ENCODE measurements around the gene LITAF.
"Not testable (repeated sequence)": the region's sequence is repeated elsewhere in the genome, so short reads cannot be mapped to it uniquely, and the experiment has no call there.

The LITAF gene

DNA sequence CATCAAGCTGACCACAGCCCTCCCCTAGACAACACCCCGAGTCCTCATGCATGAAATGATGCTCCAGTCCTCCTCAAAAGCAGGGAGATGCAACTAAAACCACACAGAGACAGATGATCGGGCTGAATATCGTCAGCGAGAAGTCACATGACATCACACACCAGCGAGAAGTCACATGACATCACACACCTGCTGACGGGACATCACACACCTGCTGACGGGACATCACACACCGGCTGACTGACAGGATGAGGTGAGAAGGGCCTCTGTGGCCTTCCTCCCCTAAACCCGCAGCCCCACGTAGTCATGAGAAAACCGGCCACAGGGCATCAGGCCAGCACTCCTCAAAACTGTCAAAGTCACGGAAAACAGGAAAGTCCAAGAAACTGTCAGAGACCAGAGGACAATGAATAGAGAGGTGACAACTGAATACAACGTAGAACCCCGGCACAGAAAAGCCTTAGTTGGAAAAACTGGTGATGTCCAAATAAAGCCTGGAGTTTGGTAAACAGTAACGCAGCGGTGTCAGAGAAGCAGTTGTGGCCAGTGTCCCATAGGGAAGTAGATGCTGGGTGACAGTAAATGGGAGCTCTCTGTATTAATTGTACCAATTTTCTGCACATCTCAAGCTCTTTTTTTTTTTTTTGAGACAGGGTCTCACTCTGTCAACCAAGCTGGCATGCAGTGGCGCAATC lies 14.3 kb downstream of the LITAF start:
- no peak for DNase-seq (ENCODE audit: low spot score)

DNA sequence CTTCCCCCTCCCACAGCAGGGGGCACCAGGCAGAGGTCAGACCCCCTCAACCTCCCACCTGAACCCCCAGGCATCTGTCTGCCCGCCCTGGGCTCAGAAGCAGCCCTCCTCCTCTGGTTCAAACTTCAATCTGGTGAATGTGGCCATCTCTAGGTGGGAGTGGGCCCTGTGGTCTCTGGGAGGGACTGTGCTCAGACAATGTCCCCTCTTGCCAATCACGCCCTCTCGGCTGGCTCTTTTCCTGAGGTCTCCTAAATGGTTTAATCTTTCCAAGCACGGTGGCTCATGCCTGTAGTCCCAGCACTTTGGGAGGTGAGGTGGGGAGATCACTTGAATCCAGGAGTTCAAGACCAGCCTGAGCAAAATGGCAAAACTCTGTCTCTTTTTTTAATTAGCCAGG lies 15.2 kb downstream of the LITAF start:
- DNase-seq (ENCODE audit: low spot score): no peak

DNA sequence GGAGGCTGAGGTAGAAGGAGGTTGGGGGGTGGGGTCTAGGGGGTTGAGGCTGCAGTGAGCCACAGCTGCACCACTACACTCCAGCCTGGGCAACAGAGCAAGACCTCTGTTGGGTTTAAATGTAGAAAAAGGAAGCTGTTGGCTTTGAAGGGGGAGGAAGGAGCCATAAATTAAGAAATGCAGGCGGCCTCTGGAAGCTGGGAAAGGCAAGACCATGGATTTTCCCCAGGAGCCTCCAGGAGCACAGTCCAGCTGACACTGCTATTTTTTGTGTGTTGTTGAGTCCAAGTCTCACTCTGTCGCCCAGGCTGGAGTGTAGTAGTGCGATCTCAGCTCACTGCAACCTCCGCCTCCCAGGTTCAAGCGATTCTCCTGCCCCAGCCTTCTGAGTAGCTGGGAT lies 15.9 kb downstream of the LITAF start:
- no peak for DNase-seq (ENCODE audit: low spot score)

DNA sequence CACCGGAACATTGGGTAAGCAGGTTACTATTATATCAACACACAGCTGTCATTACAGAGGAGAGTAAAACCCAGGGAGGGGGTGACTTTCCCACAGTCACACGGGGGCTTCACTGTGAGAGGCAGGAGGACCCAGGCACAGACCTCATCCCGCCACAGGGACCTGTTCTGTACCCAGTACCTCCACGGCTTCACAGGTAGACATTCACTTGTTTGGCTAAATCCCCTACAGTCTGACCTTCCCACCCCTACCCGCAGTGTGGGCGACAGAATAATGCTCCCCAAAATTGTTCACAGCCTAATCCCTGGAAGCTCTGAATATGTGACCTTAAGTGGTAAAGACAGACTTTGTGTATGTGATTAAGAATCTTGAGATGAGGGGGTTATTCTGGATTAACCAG lies 16.5 kb downstream of the LITAF start:
- no peak for DNase-seq (ENCODE audit: low spot score)

DNA sequence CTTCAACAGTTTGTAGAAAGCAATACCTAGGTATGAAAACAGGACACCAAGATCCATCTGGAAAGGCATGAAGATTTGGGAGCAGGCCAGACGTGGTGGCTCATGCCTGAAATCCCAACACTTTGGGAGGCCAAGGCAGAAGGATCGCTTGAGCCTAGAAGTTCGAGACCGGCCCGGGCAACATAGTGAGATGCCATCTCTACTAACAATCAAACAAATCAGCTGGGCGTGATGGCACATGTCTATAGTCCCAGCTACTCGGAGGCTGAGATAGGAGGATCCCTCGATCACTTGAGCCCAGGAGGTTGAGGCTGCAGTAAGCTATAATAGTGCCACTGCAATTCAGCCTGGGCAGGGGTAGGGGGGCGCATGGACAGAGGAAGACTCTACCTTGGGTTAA lies 20.3 kb downstream of the LITAF start:
- DNase-seq (ENCODE audit: low spot score): no peak

DNA sequence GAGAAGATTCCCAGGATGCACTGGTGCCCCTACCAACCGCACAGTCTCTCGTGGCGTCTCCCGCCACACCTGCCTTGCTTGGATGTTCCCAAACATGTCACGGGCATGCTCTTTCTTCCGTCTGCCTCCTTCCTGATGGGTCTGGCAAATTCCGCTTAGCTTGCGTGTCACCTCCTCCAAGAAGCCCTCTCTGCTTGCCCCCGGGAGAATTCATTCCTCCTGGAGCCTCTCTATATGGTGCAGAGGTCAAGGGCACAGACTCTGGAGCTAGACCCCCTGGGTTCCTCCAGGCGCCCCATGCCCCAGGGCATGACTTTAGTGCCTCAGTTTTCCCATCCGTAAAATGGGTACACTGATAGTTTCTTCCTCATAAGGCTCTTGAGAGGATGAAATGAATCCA lies 21.1 kb downstream of the LITAF start:
- DNase-seq (ENCODE audit: low spot score): no peak

DNA sequence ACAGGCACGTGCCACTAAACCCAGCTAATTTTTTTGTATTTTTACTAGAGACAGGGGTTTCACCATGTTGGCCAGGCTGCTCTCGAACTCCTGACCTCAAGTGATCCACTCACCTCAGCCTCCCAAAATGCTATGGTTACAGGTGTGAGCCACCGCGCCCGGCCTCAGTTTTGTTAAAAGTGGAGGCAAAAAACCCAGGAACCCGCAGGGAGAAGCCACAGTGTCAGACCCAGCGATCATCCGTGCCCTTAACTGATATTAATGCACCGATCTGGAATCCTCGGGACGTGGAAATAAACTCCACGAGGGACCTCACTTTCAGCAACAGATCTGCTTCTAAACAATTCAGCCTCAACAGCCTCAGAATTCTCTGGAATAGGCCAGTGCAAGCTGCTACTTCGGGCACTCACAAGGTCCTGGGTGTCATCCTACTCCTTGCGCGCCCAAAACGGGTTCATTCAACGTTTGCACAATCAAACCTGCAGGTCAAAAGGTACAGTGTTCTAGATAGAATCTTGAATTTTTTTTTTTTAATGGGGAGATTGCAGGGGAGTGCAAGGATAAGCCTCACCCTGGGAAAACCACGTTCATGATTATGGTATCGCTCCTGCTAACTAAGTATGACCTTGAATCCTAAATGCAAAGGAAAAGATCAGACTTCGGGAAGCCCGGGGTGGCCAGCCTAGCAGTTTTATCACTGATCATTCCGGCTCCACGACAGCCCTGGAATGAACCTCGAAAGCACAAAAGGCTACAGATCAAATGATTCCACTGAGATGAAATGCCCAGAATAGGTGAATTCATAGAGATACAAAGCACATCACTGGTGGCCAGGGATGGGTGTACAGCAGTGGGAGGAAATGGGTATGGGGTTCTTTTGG lies 22.4 kb downstream of the LITAF start:
- no peak for DNase-seq (ENCODE audit: low spot score)

DNA sequence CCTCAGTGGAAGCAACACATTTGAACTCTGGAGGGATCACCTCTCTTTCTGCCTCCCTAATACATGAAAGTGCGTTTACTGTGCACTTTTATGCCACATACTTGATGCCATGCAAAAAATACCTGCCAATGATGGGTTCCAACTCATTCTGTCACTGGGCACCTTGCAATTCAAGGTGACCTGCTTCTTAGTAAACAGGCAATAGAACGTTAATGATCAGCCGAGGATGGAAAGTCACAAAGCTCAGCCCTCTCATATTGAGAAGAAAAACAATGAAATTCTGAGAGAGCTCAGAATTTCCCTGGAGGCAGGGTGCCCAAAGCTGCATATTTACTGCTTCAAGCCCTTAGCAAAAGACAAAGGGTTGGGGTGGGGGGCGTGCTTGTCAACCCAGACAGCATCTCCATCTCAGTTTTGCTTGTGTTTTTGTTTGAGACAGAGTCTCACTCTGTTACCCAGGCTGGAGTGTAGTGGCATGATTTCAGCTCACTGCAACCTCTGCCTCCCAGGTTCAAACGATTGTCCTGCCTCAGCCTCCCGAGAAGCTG lies 23.2 kb downstream of the LITAF start:
- no peak for DNase-seq (ENCODE audit: low spot score)

DNA sequence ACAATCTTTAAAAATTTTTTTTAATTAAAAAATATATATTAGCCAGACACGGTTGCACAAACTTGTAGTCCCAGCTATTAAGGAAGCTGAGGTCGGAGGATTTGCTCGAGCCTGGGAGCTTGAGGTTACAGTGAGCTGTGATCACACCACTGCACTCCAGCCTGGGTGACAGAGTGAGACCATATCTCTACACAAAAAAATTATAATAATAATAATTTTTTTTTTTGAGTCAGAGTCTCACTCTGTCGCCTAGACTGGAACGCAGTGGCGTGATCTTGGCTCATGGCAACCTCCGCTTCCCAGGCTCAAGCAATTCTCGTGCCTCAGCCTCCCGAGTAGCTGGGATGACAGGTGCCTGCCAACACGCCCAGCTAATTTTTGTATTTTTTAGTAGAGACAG lies 23.8 kb downstream of the LITAF start:
- DNase-seq (ENCODE audit: low spot score): no peak

DNA sequence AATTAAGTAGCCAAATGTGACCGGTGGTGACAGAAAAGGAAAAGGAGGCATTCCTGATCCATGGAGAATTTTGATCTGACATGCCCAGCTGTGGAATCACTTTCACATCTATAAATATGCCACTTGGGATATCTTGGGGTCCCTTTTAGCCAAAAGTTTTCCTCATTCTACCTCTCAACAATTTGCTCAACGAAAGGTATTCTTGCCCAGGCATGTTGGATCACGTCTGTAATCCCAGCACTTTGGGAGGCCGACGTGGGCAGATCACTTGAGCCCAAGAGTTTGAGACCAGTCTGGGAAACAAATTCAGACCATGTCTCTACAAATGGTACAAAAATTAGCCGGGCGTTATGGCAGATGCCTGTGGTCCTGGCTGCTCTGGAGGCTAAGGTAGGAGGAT lies 24.3 kb downstream of the LITAF start:
- no peak for DNase-seq (ENCODE audit: low spot score)

DNA sequence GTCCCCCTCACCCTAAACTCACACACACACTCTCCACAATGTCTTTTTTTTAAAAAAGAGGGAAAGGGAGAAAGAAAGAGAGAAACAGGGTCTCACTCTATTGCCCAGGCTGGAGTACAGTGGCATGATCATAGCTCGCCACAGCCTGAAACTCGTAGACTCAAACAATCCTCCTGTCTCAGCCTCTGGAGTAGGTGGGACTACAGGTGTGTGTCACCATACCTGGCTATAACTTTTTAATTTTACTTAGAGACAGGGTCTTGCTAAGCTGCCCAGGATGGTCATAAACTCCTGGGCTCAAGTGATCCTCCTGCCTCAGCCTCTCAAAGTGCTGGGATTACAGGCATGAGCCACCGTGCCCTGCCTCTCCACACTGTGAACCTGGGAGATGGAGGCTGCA lies 24.9 kb downstream of the LITAF start:
- DNase-seq (ENCODE audit: low spot score): no peak

DNA sequence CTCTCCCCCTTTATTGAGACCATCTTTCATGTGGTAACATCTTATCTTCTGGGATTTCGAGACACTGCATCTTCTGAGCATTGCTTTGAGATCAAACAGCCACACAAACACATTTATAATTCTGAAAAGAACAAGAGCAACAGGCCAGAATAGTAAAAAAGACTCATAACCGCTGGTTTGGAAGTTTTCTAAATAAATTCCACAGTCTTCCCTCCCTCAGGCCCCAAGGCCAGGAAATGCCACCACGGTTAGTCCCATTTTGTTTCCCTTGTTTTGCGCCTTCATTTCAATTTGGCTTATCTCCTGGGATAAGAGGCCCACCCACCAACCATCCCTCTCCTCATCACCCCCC lies 25.3 kb downstream of the LITAF start:
- peak; percentile 23 for DNase-seq (ENCODE audit: low spot score)

DNA sequence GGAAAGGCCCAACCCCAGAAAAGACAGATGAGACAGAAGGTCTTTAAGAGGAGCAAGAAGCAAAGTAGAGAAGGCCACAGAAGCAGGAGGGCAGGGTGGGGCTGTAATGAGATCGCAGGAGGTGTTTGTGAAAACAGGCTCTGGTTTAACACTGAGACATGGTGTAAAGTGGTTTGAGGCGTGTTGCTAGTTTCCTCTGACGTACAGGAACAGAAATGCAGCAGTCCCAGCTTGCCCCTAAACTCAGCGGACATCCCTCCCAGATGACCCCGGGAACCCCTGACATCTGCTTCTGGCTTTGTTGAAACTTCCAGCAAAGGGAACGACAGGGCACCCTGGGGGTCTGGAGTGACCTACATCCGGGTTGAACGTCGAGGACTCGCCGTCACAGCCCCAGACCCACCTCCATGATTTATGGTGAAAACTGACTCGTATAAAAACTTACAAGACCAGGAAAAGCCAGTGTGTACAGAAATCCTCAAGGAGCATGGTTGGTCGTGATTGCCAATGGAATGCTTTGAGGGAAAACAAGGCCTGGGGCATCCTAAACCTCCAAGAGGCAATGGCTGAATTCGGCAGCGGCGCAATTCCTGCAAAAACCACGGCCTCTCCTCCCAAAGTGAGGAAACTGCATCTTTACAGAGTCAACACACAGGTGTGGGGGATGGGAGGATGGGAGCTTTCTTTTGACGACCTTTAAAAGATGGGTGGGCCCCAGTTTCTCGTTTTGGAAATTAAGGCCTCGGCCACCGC lies 25.8 kb downstream of the LITAF start:
- DNase-seq (ENCODE audit: low spot score): no peak

DNA sequence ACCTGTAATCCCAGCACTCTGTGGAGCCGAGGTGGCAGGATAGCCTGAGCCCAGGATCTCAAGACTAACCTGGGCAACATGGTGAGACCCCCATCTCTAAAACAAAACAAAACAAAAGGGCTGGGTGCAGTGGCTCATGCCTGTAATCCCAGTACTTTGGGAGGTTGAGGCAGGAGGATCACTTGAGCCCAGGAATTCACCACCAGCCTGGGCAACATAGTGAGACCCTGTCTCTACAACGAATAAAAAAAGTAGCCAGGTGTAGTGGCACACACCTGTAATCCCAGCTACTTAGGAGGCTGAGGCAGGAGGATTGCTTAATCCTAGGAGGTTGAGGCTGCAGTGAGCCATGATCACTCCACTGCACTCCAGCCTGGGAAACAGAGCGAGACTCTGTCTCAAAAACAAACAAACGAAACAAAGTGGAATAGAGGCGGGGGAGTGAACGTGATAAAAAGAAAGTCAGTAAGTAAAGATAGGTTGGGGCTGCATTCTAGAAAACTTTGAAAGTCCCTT lies 28.4 kb downstream of the LITAF start:
- not testable (repeated sequence) for DNase-seq (ENCODE audit: low spot score)

DNA sequence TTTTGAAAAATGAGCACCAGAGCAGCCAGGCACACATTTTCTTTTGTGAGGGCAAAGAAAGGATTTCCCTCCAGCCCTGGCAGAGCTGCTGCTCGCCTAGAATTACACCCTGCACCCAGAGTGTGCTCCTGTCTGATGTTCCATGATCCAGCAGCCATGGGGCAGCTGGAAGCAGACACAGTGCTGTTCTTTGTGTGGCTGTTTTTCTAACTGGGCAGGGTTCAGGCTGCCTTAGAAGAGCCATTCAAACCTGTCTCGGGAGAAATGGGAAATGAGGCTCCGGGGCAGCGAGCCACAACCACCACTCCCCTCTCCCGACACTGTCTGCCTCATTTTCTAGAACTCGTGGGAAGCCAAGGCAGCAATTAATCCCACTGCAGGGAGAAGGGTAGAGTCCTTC lies 28.9 kb downstream of the LITAF start:
- peak; percentile 78 for DNase-seq (ENCODE audit: low spot score)

DNA sequence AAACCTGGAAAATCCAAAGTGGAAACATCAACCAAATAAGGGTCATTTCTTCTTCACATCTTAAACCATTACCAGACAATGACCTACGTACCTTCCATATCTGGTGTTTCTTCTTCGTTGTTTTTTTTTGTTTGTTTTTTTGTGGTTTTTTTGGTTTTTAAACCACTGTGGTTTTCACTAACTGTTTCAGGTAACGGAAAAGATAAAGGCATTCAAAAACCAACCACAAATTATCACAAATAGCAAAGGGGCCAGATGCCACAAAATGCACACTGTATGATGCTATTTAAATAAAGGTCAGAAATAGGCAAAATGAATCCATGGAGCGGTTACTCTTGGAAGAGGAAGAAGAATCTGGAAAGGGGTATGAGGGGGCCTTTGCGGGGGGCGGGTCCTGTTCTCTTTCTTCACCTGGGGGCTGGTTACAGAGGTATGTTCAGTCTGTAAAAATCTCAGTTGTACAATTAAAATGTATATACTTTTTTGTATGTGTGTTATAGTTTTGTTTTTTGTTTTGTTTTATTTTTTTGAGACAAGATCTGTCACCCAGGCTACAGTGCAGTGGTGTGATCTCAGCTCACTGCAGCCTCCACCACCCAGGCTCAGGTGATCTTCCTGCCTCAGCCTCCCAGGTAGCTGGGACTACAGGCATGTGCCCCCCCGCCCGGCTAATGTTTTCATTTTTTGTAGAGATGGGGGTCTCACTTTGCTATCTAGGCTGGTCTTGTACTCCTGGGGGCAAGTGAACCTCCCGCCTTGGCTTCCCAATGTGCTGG lies 29.6 kb downstream of the LITAF start:
- DNase-seq (ENCODE audit: low spot score): no peak

DNA sequence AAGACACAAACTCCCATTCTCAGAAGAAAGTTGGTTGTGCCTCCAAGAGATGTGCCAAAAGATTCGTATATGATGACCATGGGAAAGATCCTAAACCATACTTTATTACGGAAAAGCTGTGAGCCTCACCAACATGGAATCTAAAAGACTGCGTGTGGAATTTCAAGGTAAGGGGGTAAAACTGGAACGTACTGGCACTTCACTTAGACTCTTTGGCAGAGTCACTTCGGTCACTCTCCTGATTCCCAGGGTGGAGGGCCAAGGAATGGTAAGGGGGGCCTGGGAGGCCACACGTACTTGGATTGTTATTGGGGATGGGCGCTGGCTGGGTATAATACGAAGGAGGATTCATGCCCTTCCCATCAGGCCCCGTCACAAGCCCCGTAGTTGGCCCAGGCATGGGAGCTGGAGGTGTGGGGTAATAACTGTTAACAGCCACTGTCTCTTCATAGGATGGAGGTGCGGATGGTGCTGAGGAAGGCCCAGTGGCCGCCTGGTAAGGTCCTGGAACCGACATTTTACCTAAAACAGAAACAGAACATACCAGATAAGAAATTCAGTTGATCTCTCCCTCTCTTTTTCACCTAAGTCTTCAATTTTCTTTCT lies 30.4 kb downstream of the LITAF start:
- no peak for DNase-seq (ENCODE audit: low spot score)

DNA sequence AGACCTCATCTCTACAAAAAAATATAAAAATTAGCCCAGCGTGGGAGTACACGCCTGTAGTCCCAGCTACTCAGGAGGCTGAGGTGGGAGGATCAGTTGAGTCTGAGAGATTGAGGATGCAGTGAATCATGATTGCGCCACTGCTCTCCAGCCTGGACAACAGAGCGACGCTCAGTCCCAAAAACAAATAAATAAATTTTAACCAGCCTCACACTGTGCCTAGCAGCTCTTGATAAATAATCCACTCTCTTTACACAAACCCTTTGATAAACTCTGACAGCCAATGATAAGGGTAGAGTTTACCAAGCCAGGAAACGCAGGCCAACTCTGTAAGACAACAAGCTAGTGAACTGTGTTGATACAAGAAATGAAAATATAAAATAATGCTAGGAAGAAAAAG lies 32.7 kb downstream of the LITAF start:
- no peak for DNase-seq (ENCODE audit: low spot score)

DNA sequence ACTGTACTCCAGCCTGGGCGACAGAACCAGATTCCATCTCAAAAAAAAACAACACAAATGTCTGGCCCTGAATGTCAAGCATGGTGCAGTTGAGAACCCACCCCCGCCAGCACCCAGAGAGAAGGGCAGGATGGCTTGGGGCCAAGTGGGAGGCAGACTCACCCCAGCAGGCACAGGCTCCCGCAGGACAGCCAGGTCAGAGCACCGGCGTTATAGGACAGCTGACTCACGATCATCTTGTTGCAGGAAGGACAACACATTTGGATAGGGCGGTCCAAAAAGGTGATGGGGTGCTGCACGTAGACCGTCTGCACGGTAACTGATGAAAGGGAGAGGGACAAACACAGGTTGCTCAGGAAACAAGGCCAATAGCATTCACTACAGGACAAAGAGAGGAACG lies 33.3 kb downstream of the LITAF start:
- DNase-seq (ENCODE audit: low spot score): no peak

DNA sequence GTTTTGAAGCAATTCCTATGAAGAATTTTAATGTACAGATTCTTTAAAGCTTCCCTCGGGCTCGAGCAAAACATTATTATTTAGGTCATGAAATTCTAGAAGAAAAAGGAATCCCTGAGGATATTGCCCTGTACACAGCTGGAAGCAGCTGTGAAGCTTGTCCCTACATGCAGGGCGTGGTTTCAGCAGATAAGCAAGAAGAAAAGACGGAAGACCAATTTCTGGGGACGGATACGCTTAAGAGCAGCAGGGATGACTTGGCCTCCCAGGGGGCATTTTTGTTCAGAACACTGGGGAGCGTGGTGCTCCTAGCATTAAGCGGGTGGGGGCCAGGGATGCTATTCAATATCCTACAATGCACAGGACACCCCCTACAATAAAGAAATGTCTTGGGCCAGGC lies 34.3 kb downstream of the LITAF start:
- no peak for DNase-seq (ENCODE audit: low spot score)

DNA sequence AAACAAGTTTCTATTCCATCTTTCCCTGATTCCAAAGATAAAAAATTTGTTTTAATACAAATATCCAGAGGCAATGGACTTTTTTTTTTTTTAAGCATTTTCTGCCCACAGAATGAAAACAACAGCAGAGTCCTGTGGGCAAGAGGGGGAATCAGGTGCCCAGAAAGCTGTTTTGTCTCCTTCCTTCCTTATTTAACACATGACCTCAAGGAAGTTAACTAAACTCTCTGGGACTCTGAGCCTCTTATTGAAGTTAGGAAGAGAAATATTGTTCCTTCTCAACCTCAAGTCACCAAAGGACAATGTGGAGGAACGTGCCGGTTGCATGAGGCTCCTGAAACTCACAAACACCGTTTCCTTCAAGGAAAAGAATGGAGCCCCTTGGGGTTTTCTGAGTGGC lies 34.9 kb downstream of the LITAF start:
- DNase-seq (ENCODE audit: low spot score): no peak
